ENCODE data around the gene KIAA1549.

DNA sequence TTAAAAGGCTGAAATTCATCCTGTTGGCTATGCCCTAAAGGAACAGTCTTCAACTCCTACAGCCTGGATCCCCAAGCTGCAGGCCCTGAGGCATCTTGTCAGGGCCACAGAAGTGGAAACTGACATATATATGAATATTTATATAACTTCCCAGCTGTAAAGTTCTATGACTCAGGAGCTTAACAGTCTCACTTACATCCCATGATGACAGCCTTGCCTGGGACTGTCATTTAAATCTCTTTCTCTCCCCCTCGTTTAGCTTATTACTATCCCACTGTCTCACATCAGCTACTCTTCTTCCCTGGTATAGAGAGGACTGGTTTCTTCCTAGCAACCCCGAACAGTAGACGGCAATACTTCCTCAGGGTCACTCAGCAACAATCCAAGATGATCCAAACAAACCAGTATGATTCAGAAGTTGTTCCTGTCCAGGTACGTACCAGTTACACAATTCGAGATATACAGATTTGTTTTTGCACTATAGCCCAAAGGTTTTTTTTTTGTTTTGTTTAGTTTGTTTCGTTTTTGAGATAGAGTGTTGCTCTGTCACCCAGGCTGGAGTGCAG is 22.7 kb downstream of the KIAA1549 start:
- TF ChIP-seq SP7 (tag by site-specific recombination; IDR thresholded peaks at IDR 0.05): no peak
- TF ChIP-seq, protein P1, sequence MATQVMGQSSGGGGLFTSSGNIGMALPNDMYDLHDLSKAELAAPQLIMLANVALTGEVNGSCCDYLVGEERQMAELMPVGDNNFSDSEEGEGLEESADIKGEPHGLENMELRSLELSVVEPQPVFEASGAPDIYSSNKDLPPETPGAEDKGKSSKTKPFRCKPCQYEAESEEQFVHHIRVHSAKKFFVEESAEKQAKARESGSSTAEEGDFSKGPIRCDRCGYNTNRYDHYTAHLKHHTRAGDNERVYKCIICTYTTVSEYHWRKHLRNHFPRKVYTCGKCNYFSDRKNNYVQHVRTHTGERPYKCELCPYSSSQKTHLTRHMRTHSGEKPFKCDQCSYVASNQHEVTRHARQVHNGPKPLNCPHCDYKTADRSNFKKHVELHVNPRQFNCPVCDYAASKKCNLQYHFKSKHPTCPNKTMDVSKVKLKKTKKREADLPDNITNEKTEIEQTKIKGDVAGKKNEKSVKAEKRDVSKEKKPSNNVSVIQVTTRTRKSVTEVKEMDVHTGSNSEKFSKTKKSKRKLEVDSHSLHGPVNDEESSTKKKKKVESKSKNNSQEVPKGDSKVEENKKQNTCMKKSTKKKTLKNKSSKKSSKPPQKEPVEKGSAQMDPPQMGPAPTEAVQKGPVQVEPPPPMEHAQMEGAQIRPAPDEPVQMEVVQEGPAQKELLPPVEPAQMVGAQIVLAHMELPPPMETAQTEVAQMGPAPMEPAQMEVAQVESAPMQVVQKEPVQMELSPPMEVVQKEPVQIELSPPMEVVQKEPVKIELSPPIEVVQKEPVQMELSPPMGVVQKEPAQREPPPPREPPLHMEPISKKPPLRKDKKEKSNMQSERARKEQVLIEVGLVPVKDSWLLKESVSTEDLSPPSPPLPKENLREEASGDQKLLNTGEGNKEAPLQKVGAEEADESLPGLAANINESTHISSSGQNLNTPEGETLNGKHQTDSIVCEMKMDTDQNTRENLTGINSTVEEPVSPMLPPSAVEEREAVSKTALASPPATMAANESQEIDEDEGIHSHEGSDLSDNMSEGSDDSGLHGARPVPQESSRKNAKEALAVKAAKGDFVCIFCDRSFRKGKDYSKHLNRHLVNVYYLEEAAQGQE (tag by site-specific recombination; IDR thresholded peaks at IDR 0.05): no peak
- TF ChIP-seq ZNF175 (tag by site-specific recombination; IDR thresholded peaks at IDR 0.05): no peak
- TF ChIP-seq, protein P2, sequence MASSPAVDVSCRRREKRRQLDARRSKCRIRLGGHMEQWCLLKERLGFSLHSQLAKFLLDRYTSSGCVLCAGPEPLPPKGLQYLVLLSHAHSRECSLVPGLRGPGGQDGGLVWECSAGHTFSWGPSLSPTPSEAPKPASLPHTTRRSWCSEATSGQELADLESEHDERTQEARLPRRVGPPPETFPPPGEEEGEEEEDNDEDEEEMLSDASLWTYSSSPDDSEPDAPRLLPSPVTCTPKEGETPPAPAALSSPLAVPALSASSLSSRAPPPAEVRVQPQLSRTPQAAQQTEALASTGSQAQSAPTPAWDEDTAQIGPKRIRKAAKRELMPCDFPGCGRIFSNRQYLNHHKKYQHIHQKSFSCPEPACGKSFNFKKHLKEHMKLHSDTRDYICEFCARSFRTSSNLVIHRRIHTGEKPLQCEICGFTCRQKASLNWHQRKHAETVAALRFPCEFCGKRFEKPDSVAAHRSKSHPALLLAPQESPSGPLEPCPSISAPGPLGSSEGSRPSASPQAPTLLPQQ (tag by site-specific recombination; IDR thresholded peaks at IDR 0.05): no peak
- TF ChIP-seq, protein P3, sequence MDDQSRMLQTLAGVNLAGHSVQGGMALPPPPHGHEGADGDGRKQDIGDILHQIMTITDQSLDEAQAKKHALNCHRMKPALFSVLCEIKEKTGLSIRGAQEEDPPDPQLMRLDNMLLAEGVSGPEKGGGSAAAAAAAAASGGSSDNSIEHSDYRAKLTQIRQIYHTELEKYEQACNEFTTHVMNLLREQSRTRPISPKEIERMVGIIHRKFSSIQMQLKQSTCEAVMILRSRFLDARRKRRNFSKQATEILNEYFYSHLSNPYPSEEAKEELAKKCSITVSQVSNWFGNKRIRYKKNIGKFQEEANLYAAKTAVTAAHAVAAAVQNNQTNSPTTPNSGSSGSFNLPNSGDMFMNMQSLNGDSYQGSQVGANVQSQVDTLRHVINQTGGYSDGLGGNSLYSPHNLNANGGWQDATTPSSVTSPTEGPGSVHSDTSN (CRISPR knock-in tag; IDR thresholded peaks at IDR 0.05): no peak
- TF ChIP-seq, protein P4, sequence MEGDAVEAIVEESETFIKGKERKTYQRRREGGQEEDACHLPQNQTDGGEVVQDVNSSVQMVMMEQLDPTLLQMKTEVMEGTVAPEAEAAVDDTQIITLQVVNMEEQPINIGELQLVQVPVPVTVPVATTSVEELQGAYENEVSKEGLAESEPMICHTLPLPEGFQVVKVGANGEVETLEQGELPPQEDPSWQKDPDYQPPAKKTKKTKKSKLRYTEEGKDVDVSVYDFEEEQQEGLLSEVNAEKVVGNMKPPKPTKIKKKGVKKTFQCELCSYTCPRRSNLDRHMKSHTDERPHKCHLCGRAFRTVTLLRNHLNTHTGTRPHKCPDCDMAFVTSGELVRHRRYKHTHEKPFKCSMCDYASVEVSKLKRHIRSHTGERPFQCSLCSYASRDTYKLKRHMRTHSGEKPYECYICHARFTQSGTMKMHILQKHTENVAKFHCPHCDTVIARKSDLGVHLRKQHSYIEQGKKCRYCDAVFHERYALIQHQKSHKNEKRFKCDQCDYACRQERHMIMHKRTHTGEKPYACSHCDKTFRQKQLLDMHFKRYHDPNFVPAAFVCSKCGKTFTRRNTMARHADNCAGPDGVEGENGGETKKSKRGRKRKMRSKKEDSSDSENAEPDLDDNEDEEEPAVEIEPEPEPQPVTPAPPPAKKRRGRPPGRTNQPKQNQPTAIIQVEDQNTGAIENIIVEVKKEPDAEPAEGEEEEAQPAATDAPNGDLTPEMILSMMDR (tag by site-specific recombination; IDR thresholded peaks at IDR 0.05): no peak
- TF ChIP-seq, protein P5, sequence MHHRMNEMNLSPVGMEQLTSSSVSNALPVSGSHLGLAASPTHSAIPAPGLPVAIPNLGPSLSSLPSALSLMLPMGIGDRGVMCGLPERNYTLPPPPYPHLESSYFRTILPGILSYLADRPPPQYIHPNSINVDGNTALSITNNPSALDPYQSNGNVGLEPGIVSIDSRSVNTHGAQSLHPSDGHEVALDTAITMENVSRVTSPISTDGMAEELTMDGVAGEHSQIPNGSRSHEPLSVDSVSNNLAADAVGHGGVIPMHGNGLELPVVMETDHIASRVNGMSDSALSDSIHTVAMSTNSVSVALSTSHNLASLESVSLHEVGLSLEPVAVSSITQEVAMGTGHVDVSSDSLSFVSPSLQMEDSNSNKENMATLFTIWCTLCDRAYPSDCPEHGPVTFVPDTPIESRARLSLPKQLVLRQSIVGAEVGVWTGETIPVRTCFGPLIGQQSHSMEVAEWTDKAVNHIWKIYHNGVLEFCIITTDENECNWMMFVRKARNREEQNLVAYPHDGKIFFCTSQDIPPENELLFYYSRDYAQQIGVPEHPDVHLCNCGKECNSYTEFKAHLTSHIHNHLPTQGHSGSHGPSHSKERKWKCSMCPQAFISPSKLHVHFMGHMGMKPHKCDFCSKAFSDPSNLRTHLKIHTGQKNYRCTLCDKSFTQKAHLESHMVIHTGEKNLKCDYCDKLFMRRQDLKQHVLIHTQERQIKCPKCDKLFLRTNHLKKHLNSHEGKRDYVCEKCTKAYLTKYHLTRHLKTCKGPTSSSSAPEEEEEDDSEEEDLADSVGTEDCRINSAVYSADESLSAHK (tag by site-specific recombination; IDR thresholded peaks at IDR 0.05): no peak
